ENCODE measurements around the gene TGM1.
A peak's percentile ranks its signal among the peaks of the same experiment; 100 is the strongest.

TGM1 gene

DNA sequence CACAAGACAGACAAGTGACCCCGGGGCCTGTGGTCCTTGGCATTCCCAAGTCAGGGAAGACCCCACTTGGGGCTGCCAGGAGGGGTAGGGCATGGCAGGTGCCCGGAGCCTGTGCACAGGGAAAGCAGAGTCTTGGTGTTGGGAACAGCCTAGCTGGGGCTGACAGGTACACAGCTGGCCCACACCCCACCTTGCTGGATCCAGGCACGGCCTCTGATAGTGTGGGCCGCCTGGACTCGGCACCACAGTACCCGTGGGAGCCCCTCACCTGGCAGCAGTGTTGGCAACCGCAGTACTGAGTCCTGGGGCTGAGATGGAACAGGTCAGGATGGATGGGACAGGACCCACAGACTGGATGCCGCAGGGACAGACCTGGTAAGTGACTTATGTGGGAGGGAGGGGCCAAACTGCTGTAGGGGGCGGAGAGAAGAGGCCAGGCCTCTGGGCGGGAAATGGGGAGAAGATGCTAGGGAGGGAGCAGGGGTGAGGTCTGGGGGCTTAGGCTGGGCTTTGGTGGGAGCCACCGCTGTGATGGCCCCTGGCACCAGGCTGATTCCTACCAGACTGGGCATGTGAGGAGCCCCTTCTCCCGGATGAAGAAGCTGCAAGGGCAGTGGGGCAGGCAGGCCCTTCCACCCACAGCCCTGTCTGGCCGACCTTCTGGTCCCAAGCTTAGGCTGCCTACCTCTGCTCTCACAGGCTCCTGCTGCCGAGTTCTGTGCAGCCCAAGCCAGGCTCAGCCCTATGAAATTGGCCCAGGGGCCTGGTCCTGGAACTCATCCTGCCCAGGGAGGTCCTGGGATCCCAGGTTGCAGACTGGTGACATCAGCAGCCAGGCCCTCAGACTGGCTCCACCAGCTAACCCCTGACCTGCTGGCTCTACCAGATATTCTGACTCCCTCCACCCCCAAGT, at the start of gene TGM1:
Gene TGM1 (minus strand): TSS at position 357 of the 913 bp plus-strand sequence. CDS start 825 bp downstream, outside the sequence.
- DNase-seq: no peak

- peak; percentile 37 for DNase-seq
These were observed 49.0 kb upstream of the TGM1 start for GRCh38 chr14:24311837-24312615.

- peak; percentile 80 for DNase-seq
These were observed 47.9 kb upstream of the TGM1 start, which contains the start of gene LTB4R for GRCh38 chr14:24310646-24311604. TSS of gene LTB4R (plus strand) at chr14:24311502. CDS start at chr14:24315652, 4,150 bp downstream.

DNA sequence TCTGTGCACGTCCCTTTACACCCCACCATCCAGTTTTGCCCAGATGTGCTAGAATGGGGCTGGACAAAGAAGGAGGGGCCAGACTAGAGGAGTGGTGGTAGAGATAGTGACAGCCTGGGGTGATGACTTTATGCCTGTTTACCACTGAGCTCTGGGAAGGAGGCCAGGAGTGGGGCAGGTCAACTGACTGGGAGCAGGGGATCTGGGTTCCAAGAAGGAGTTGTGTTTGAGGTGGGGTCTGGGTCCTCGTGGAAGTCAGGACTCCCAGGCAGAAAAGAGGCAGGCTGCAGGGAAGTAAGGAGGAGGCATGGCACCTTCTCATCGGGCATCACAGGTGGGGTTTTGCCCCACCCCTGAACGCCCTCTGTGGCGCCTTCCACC, 47.3 kb upstream of the TGM1 start:
- no peak for DNase-seq

DNA sequence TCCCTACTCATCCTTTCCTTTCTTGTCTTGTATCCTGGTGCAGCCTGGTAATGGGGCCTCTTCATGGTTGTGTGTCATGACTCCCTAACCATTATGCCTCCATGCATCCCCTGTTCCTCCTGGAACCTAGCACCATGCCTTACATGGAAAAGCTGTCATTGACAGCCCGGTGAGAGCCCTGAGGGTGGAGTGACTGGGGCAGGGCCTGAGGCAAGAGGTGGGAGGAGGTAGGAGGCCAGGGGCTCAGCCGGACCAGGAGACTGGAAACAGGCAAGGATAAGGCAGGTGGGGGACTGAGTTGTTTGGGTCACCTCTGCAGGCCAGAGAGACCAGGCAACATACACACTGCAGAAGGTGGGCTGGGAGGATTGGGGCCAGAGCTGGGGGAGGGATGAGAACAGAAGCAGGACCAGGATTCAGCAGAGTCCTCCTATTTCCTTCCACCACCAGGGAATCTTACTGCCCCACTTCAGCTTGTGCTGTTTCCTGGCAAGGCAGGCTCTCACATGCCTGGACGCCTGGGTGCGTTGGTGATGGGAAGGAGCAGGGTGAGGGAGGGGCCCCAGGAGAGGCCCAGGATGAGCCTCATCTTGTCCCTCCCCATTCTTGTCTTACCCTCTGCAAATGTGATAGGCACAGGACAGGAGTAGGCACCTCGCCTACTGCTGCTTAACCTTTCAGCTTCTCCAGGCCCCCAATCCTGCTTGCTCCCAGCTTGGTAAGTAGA, 46.7 kb upstream of the TGM1 start, which contains the start of gene LTB4R2:
Gene LTB4R2 (plus strand): TSS at position 603 of the 727 bp plus-strand sequence. CDS start 525 bp downstream, outside the sequence.
- DNase-seq: no peak

GRCh38 chr14:24308342-24309124, 45.6 kb upstream of the TGM1 start:
- DNase-seq: no peak

- peak; percentile 73 for DNase-seq
These were observed 44.8 kb upstream of the TGM1 start, which contains the start of gene CIDEB for GRCh38 chr14:24307575-24308341. TSS of gene CIDEB (minus strand) at chr14:24307977. CDS start at chr14:24307858, 119 bp downstream.

DNA sequence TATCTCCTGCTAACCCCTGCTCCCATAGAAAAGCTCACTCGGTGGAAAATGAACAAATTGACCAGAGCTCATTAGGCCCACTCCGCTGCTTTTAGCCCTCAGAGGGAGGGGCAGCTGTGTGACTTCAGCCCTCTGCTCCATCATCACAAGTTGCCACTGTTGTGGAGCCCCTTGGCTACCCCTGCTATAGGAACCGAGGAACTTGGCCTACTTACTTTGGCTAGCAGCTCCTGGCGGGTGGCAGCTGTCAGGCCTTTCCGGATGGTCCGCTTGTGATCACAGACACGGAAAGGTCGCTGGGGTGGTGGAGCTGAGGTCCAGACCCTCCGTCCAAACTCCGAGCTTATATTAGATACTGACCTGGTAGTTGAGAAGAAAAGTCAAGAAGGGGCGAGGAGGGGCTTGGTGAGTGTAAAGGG, 44.2 kb upstream of the TGM1 start:
- DNase-seq: no peak

DNA sequence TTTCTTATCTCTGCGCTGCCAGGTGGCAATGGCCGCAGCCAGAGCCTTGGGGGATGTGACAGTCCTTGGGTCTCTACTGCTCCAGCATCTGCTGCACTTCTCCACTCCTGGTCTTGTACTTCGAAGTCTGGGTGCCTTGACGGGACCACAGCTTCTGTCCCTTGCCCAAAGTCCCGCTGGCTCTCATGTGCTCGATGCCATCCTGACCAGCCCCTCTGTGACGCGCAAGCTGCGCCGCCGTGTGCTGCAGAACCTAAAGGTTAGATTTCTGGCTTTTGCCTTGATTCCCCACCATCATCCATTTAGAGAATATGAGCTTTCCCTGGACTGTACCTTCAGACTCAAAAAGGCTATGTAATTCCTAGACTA, 41.0 kb upstream of the TGM1 start:
- DNase-seq: no peak

DNA sequence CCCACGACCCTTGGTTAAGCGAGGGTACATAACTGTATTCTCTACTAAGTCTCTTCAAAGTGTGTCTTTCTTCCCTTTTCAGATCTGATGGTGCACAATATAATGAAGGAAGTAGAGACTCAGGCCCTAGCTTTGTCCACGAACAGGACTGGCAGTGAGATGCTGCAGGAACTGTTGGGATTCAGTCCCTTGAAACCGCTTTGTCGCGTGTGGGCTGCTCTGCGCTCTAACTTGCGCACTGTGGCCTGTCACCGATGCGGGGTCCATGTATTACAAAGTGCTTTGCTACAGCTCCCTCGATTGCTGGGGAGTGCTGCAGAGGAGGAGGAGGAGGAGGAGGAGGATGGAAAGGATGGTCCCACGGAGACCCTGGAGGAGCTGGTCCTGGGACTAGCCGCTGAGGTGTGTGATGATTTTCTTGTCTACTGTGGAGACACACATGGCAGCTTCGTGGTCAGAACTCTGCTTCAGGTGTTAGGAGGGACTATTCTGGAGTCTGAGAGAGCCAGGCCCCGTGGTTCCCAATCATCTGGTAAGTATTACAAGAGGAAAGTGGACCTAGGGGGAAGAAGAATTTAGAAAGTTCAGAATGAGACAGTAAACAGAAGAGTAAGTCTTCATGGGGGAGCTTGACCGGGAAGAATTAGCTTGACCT, 37.5 kb upstream of the TGM1 start:
- DNase-seq: no peak

DNA sequence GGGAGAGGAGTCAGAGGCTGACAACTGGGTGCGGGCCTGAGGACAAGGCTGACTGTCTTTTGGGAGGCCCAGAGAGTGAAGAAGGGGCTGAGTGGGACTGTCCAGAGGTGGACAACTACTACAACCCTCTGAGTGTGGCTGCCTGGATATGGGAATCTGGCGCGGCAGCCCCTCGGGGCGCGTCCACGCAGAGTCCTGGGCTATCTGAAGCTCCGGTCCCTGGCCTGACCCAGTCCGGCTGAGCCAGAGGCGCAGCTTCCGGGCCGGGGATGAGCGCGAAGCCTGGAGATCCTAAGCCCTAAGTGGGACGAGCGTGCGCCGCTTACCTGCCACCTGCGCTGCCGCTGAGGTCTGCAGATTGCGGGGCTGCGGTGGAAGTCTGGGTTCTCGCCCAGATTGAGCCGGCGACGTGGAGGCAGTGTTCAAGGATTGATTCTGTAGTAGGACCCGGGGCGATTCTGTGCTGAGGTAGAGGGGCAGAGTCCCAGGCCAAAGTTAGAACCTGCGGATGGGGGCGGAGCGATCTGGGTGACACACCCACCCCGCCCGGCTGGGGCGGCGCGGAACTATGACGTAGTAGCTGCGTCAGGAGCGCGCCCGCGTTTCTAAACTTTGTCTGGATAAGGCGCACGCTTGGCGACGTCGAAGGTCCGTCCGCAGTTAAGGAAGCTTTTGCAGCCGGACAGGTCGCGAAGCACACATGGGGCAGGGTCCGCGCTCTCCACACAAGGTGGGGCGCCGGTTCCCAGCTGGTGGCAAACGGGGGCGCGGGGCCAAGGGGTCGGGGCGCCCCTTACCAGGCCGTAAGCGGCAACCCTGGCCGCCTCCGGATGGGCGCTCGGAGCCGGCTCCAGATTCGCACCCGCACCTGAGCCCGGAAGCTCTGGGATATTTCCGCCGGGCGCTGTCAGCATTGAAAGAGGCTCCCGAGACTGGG, 36.5 kb upstream of the TGM1 start, which contains the start of the genes DHRS1 and NOP9:
Gene DHRS1 (minus strand): TSS at position 526 of the 937 bp plus-strand sequence. CDS start 674 bp downstream, outside the sequence.
Gene NOP9 (plus strand): TSS at position 596 of the 937 bp plus-strand sequence. CDS start 105 bp downstream, at position 701.
- peak; percentile 93 for DNase-seq

DNA sequence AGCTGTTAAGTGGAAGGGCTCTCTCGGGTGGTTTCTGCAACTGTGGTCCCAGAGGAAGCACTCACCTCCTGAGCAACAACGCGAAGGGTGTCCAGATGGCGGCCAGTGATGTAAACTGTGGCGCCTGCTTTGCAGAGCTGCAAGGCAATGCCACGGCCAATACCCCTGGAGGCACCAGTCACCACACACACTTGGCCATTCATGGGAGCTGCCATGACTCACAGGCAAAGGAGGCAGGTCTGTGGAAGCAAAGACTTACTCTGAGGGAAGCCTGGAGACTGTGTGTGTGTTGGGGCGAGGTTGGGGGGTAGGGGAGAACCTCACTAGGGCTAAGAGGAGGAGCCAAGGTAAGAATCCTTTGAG, 35.9 kb upstream of the TGM1 start:
- no peak for DNase-seq

GRCh38 chr14:24297190-24297964, 34.4 kb upstream of the TGM1 start:
- DNase-seq: no peak

GRCh38 chr14:24296341-24297157, 33.6 kb upstream of the TGM1 start:
- DNase-seq: peak; percentile 88

DNA sequence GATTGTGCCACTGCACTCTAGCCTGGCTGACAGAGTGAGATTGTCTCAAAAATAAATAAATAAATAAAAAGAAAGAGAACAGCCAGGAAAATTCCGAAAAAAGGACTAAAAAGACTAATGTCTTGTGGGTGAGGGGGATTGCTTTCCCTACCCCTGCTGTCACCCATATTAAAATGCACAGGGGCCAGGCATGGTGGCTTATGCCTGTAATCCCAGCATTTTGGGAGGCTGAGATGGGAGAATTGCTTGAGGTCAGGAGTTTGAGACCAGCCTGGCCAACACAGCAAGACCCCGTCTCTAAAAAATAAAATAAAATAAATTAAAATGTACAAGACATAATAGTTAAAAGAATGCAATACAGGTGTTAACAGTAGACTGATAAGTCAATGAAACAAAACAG, 30.5 kb upstream of the TGM1 start:
- DNase-seq: no peak

- no peak for DNase-seq
These were observed 29.3 kb upstream of the TGM1 start for GRCh38 chr14:24292118-24292807.

Measured in activated CD4-positive, alpha-beta T cell treated with anti-CD3 and anti-CD28 coated beads, Interleukin-10, Interleukin-2, amounts not matched to agents 100 ng/mL and 50 ng/mL, durations not matched to agents 16 hours and 8 hours (primary cell).